HCEC 1CT (cell line): ENCODE measurements around the gene TADA1.

Experiments
- DNase-seq: peaks from one replicate; pipeline ENCODE4 v3.0.0-alpha.2; 2017

Gene TADA1, protein sequence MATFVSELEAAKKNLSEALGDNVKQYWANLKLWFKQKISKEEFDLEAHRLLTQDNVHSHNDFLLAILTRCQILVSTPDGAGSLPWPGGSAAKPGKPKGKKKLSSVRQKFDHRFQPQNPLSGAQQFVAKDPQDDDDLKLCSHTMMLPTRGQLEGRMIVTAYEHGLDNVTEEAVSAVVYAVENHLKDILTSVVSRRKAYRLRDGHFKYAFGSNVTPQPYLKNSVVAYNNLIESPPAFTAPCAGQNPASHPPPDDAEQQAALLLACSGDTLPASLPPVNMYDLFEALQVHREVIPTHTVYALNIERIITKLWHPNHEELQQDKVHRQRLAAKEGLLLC

DNA sequence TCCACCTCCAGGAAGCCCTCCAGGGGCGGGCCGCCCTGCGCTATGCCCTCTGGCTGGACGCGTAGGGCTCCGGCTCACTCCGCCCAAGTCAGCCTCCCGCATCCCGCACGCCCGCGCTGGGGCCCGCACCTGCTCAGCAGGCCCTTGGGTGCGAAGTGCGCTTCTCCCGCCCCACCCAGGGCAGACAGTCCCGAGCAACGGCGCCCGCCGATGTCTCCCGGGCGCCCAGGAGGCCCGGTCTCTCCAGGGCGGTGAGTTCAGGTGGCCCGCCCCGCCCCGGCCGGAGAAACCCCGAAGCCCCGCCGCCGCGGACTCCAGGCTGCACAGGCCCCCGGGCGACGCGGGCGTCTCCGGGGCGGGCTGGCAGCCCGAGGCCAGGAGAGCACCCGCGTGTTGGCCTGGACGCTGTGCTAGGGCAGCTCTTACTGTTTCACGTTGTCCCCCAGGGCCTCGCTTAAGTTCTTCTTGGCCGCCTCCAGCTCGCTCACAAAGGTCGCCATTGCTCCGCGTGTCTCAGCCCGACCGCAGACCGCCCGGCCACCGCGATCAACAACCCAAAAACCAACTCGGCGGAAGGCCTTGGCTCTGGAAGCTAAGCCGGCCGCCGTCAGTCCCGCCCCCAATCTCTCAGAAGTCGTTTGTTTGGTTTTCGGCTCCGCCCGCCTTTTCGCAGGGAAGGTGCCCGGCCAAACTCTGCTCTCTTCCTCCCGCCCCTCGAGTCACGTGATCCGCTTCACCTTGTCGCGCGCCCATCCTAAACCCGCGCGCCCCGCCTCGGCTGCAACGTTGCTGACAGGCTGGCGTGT is at the start of gene TADA1:
Gene TADA1, minus strand, starts transcription at position 531 of the 806 bp plus-strand sequence. Its CDS starts 31 bp downstream, at position 500.
- DNase-seq, result peak; percentile 98

- no peak for DNase-seq
Observed at GRCh38 chr1:166924823-166925541, 48.9 kb upstream of the TADA1 start.

DNA sequence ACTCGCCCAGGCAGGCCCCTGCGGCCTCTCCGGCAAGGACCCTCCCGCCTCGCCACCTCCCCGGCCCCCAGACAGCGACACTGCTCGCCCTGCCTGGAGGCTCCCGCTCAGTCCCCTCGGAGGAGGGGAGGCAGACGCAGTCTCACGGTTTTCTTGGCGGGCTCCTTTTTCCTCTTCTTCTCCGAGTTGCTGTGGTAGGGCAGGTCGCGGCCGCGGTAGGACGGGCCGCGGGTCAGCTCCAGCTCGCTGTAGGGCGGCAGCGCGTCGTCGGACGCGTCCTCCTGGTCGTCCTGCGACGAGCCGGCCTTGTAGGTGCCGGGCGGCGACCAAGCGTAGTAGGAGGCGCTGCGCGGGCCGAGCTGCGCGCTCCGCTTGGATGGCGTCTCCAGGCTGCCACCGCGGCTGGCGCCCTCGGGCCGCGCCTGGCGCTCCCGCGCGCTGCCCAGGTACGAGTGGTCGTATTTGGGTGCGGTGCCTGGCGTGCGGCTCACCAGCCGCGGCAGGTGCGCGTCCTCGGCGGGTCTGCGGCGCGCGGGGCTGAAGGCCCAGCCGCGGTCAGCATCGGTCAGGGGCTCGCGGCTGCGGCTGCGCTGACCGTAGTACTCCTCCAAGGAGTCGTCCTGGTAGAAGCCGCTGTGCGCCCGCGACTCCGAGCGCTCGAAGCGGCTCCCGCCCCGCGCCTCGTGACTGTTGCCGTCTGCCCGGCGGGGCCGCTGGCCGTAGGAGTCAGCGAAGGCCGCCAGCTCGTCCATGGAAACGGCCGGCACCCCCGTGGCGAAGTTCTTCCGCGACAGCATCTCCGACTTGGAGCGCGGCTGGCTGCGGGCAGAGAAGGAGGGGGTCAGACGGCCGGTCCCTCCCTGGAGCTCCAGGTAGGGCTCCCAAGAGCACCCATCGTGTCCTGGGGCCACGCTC is 44.8 kb upstream of the TADA1 start:
- DNase-seq, result no peak

DNA sequence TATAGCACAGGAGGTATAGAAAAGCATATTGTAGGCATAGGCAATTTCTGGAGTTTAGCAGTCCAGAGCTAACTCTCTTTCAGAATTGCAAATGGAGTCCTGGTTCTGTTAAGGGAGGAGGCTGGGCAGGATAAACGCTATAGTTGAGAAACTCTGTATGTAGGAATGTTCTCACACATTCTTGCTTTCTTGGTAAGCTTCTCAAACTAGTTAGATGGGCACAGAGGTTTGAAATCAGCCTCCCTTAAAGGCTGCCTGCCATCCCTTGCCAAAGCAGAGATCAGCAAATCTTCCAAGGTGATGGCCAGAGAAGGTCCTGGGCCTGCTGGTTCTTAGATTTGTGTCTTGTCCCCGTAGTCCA is 42.9 kb upstream of the TADA1 start:
- no peak for DNase-seq

DNA sequence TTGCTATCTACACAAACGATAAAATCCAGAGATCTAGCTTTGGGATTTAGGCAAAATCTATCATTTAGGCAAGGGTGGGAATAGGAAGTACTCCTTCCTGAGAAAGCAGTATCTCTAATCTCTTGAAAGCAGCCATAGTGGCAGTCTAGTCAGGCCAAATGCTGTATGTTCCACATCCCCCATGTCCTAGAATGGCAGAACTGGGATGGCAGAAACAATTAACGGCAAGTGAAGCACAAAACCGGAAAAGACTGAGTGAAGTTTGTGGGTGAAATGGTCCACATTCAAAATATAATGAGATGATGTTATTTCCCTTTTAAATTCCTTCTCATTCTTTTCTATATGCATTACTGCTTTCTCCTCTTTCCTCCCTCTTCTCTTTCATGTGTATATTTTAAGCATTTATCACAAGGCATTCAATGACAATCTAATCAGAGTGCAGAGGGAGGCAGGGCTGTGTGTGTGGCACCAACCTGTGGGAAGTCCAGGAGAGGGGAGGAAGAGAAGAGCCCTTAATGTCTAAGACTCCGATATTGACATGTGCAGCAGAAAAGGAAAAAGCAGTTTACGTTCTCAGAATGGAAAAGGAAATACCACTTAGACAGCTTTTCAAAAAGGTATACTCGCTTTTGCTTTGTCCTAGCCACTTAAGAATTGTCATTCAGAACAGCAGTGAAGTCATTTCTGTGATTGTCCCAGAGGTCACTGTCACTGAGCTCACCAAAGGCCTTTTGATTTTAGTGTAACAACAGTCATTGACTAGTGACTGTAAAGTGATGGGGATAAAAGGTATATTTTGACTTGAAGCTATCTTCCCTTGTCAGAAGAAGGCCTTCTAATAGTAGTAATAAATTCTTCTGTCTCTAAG is 42.3 kb upstream of the TADA1 start:
- DNase-seq, result no peak

DNA sequence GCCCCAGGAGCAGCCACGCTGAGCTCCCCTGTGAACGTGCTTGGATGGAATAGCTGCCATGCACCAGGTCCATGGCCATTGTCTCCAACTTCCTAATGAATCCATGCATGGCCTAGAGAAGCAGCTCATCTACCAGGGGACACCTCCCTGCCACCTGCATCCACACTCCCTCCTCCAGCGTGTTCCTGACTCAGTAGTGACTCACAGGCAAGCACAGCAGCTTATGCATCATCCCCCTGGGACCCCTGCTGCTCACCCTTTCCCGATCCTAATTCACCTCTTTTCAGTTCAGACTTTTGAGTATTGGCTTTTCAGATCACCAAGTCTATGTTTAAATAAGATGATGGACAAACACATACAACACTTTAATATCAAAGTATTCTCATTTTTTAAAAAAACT is 39.9 kb upstream of the TADA1 start:
- DNase-seq, result no peak

GRCh38 chr1:166915042-166915441 is 39.0 kb upstream of the TADA1 start:
- no peak for DNase-seq

GRCh38 chr1:166914111-166914510 is 38.0 kb upstream of the TADA1 start:
- no peak for DNase-seq

DNA sequence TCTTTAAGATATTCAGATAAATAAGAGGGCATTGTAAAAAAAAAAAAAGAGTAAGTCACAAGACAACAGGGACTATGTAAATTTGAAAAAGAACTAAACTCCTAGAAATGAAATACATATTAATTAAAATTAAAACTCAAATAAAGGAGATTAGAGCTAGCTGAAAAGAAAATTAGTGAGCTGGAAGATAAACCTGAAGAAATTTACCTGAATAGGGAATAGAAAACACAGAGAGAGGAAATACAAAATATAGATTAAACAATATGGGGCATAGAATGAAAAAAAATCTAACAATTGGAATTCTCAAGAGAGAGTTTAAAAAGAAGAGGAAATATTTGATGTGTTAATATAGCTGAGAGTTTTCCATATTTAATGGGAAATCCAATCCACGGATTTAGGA is 35.6 kb upstream of the TADA1 start:
- DNase-seq, result no peak

DNA sequence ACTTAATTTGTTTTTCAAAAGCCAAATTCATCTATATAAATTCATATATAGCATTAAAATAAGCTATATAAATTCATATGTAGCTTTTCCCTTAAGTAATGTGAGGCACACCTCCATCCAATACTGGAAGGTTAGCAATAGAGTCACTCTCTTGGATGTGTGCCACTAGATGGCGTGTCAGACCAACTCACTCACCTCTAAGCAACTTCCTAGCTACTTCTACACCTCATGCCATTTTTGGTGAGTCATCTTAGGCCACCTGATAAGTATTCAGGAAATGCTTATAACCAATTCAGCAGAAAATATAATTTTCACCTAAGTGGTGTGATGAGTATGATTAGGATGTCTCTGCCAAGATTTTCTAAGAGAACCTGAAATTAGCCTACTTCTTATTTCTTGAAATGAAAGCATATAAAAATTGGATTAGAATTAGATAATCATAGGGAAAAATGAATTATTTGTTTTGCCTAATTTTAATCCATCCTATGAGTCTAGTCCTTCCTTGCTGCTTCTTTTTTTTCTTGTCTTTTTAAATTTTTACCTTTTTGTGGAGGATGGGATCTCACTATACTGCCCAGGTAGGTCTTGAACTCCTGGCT is 34.4 kb upstream of the TADA1 start:
- peak; percentile 74 for DNase-seq

- peak; percentile 7 for DNase-seq
Observed at GRCh38 chr1:166908942-166909341, 32.9 kb upstream of the TADA1 start.

GRCh38 chr1:166907763-166908162 is 31.7 kb upstream of the TADA1 start:
- no peak for DNase-seq

GRCh38 chr1:166907051-166907450 is 31.0 kb upstream of the TADA1 start:
- no peak for DNase-seq

DNA sequence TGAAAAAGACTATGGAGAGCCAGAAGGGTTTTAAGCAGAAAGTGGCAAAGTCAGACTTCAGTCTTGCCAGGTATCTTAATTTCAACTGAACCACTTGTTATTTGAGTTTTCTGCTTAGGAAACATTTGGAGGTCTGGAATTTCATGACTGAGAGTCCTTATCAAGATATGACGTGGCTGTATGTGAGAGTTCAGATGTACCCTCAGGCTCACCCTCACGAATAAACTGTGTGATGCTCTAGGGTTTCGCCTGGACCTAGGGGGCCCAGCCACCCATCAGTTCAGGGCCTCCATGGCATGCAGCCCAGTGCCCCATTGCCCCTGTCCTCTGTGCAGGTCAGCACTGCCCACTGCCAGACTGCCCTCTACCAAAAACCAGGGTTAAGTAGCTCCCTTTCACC is 30.6 kb upstream of the TADA1 start:
- no peak for DNase-seq

DNA sequence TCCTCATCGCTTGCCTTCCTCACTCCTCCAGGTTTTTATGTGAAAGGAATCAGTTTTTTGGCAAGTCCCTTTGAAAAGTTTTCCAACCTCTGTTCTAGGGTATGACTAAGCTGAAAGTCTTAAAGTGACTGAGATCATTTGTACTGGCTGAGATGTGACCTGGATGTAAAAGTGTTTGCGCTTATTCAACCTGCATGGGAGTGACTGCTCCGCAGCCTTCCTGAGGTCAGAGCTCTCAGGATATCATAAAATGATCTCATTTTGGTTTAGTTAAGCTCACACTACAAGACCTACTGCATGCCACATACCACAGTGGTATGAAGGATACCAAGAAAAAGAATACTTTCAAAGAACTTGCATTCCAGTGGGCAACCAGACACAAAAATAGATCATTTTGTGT is 29.8 kb upstream of the TADA1 start:
- DNase-seq, result no peak

DNA sequence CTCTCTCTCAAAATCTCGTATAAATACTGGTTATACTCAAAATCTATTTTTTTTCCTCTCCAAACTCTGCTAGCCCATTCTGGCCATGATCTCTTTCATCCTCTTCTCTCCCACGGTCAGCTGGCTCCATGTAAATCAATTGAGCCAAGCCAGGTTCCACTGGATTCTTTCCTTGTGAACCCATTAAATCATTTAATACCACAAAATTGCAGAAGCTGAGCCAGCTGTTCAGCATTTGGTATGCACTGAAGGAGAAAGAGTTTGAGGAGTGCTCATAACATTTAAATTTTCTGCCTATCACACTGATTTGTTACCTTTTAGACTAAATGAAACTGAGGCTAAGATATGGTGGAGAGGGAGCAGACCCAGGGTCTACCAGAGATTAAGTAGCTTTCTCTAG is 29.1 kb upstream of the TADA1 start:
- DNase-seq, result no peak

GRCh38 chr1:166903232-166903631 is 27.2 kb upstream of the TADA1 start:
- no peak for DNase-seq

DNA sequence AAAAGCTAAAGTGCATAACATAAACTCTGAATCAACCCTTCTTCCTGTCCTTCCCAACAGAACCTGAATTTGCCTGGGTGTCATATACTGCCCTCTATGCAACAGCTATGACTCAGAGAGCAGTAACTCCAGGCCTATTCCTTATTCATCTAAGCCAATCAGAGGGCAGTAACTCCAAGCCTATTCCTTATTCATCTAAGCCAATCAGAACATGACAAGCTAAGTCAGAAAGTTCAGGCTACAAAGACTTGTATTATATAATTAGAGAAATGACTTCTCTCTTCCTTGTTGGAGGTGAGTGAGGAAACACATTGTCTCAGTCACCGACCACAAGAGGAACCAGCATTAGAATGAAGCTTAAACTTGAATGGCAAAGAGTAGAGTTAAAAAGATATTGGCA is 26.2 kb upstream of the TADA1 start:
- peak; percentile 53 for DNase-seq

GRCh38 chr1:166900987-166901386 is 24.9 kb upstream of the TADA1 start:
- no peak for DNase-seq

DNA sequence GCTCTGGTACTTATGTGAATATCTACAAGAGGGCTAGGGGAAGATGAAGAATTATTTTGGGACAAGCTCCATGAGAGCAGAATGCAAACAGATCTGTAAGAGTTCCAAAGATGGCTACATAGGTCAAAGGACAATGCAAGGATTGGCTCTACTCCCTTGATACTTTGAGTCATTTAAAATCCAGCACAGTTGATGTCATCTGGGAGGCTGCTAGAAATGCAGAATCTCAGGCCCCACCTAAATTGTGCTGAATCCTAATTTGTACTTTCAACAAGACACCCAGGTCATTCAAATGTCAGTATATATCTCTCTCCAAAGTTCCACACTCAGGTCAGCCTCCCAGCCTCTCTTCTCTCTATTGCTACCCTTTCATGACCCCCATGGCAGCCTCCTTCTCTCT is 23.7 kb upstream of the TADA1 start:
- DNase-seq, result no peak

GRCh38 chr1:166895766-166896165 is 19.7 kb upstream of the TADA1 start:
- no peak for DNase-seq
